ENCODE measurements around the gene SMPD3. TPM values are rescaled to one million over a fixed set of nuclear protein-coding genes. Genes with fewer than 3 reads are reported as not detected.

SMPD3 gene
- total RNA-seq, 1 experiment from 2014 or later = 0.89 TPM

- no peak for TF ChIP-seq CTCF (IDR thresholded peaks at IDR 0.05 in 2 of 3, conservative IDR thresholded peaks at IDR 0.05 in 1 of 3; ENCODE audit: borderline replicate concordance in 1 of 3, insufficient read depth in 1 of 3, low read depth in 2 of 3, low read length in 2 of 3)
- TF ChIP-seq CBX3 (IDR thresholded peaks at IDR 0.05; ENCODE audit: low read depth) = no peak
- no peak for TF ChIP-seq ZFX (IDR thresholded peaks at IDR 0.05)
- TF ChIP-seq MAX (IDR thresholded peaks at IDR 0.05) = no peak
- TF ChIP-seq EGR1 (IDR thresholded peaks at IDR 0.05; ENCODE audit: low read depth) = no peak
- no peak for TF ChIP-seq EZH2 (IDR thresholded peaks at IDR 0.05)
- TF ChIP-seq TCF7L2 (IDR thresholded peaks at IDR 0.05; ENCODE audit: borderline replicate concordance, extremely low read depth, insufficient read depth, insufficient read length) = no peak
- TF ChIP-seq EZH2phosphoT487 (IDR thresholded peaks at IDR 0.05; ENCODE audit: borderline replicate concordance) = no peak
- no peak for TF ChIP-seq FOSL1 (IDR thresholded peaks at IDR 0.05; ENCODE audit: low read depth)
- no peak for TF ChIP-seq POLR2A (IDR thresholded peaks at IDR 0.05; ENCODE audit: borderline replicate concordance, extremely low read depth, insufficient read depth, insufficient read length)
Measured at GRCh38 chr16:68379472-68380347, 68.6 kb downstream of the SMPD3 start (continued).

Measured in HCT116 (cell line).